Neural progenitor cell (in vitro differentiated cells): ENCODE data around the gene VSX2. TPM values are rescaled to one million over a fixed set of nuclear protein-coding genes. Genes with fewer than 3 reads are reported as not detected.

ENCODE experiments used
- DNase-seq: peaks from one replicate; pipeline ENCODE4 v3.0.0-alpha.2; 2016; ENCODE audit warnings: low spot score
- H2AFZ ChIP-seq: fragments of 200-600 bp; sonication (generic); replicated peaks from 2 replicates; pipeline ENCODE4 v1.6.1; 2016; ENCODE audit warnings: antibody characterized with exemption
- H3F3A ChIP-seq: fragments of 200-600 bp; sonication (generic); 2 replicates; pipeline ENCODE4 v1.6.1; 2016; ENCODE audit warnings: antibody characterized with exemption, low read depth
- H3K27ac ChIP-seq: fragments of 200-600 bp; sonication (generic); 2 replicates; pipeline ENCODE4 v1.5.1; 2016; ENCODE audit warnings: mild to moderate bottlenecking
- H3K27me3 ChIP-seq: fragments of 200-600 bp; sonication (generic); 2 replicates; pipeline ENCODE4 v1.6.1; 2016; ENCODE audit warnings: mild to moderate bottlenecking, moderate library complexity
- H3K36me3 ChIP-seq: fragments of 200-600 bp; sonication (generic); 2 replicates; pipeline ENCODE4 v1.5.1; 2016
- H3K4me1 ChIP-seq: fragments of 200-600 bp; sonication (generic); 2 replicates; pipeline ENCODE4 v1.6.1; 2016; ENCODE audit warnings: mixed run types
- H3K4me2 ChIP-seq: fragments of 200-600 bp; sonication (generic); 2 replicates; pipeline ENCODE4 v1.6.1; 2016
- H3K4me3 ChIP-seq: fragments of 200-600 bp; sonication (generic); 2 replicates; pipeline ENCODE4 v1.5.1; 2016
- H3K79me2 ChIP-seq: fragments of 200-600 bp; sonication (generic); 2 replicates; pipeline ENCODE4 v1.6.1; 2016; ENCODE audit warnings: low read depth
- H3K9ac ChIP-seq: fragments of 200-600 bp; sonication (generic); 2 replicates; pipeline ENCODE4 v1.6.1; 2016
- H3K9me3 ChIP-seq: fragments of 200-600 bp; sonication (generic); 2 replicates; pipeline ENCODE4 v1.5.1; 2016; ENCODE audit warnings: low read depth
- H4K20me1 ChIP-seq: fragments of 200-600 bp; sonication (generic); 2 replicates; pipeline ENCODE4 v1.6.1; 2016; ENCODE audit warnings: low read depth
- H3K27ac Mint-ChIP-seq: 3 replicates; pipeline ENCODE4 v1.8.0; 2021; ENCODE audit warnings: mixed read lengths
- H3K27me3 Mint-ChIP-seq: 2 replicates; pipeline ENCODE4 v1.8.0; 2022; ENCODE audit warnings: low read depth, mild to moderate bottlenecking, inconsistent platforms, moderate library complexity, mixed read lengths; ENCODE audit not compliant: insufficient read depth
- H3K36me3 Mint-ChIP-seq: 3 replicates; pipeline ENCODE4 v1.8.0; 2021; ENCODE audit warnings: mixed read lengths
- H3K4me1 Mint-ChIP-seq: 3 replicates; pipeline ENCODE4 v1.8.0; 2021; ENCODE audit warnings: mixed read lengths
- H3K4me3 Mint-ChIP-seq: 3 replicates; pipeline ENCODE4 v1.8.0; 2021; ENCODE audit warnings: mild to moderate bottlenecking, moderate library complexity, mixed read lengths
- H3K9me3 Mint-ChIP-seq: 3 replicates; pipeline ENCODE4 v1.8.0; 2020; ENCODE audit warnings: mixed read lengths
- CTCF ChIP-seq: fragments of 200-600 bp; sonication (generic); IDR thresholded peaks from 2 replicates; pipeline ENCODE4 v1.5.1; 2017; ENCODE audit warnings: antibody characterized with exemption, mild to moderate bottlenecking
- EZH2 ChIP-seq: fragments of 200-600 bp; sonication (generic); IDR thresholded peaks from 2 replicates; pipeline ENCODE4 v1.6.1; 2017; ENCODE audit warnings: antibody characterized with exemption, mild to moderate bottlenecking, moderate library complexity
- EZH2phosphoT487 ChIP-seq: fragments of 200-600 bp; sonication (generic); IDR thresholded peaks from 2 replicates; pipeline ENCODE4 v1.6.1; 2017; ENCODE audit warnings: antibody characterized with exemption
- total RNA-seq: library from RNA; depleted of rRNA; stranded (reverse); fragments of >200 nt; gene quantifications from 2 replicates; pipeline ENCODE4 v1.2.3, GENCODE V29; 2015; ENCODE audit warnings: low replicate concordance

Gene VSX2
- total RNA-seq, 1 donor from 2014 or later = 0.51 TPM

- Histone ChIP-seq H3K4me2 (peak overlapping the region; percentile 50), H2AFZ (no peak overlapping the region), H3K9ac (no peak overlapping the region), H3K36me3 (no peaks in the 10 kb centered on the region), H3K27me3 (peaks cover 34% of the 10 kb centered on the region), H3F3A (peaks cover 13% of the 10 kb centered on the region), H4K20me1 (no peaks in the 10 kb centered on the region), H3K4me3 (no peak overlapping the region), H3K79me2 (no peaks in the 10 kb centered on the region), H3K9me3 (no peaks in the 10 kb centered on the region), H3K4me1 (peaks cover 20% of the 10 kb centered on the region), H3K27ac (peak overlapping the region; percentile 21)
- TF ChIP-seq EZH2 (no peak), EZH2phosphoT487 (no peak), CTCF (no peak)
- peak overlapping the region; percentile 76 for H3K27ac Mint-ChIP-seq
- H3K36me3 Mint-ChIP-seq = no peaks in the 10 kb centered on the region
- peaks cover 26% of the 10 kb centered on the region for H3K4me1 Mint-ChIP-seq
- peak overlapping the region; percentile 46 for H3K4me3 Mint-ChIP-seq
- peak; percentile 63 for DNase-seq
- peaks cover 22% of the 10 kb centered on the region for H3K27me3 Mint-ChIP-seq
- no peaks in the 10 kb centered on the region for H3K9me3 Mint-ChIP-seq
Observed at GRCh38 chr14:74221741-74222140, 17.5 kb upstream of the VSX2 start.

GRCh38 chr14:74223016-74223415, 16.2 kb upstream of the VSX2 start:
- Histone ChIP-seq H3K79me2 (no peaks in the 10 kb centered on the region), H3F3A (peaks cover 13% of the 10 kb centered on the region), H3K36me3 (no peaks in the 10 kb centered on the region), H3K27me3 (peaks cover 22% of the 10 kb centered on the region), H3K4me2 (no peak overlapping the region), H3K27ac (no peak overlapping the region), H3K4me3 (no peak overlapping the region), H4K20me1 (no peaks in the 10 kb centered on the region), H3K4me1 (peaks cover 20% of the 10 kb centered on the region), H3K9ac (no peak overlapping the region), H2AFZ (no peak overlapping the region), H3K9me3 (no peaks in the 10 kb centered on the region)
- no peak overlapping the region for H3K27ac Mint-ChIP-seq
- peaks cover 26% of the 10 kb centered on the region for H3K4me1 Mint-ChIP-seq
- TF ChIP-seq EZH2 = no peak
- TF ChIP-seq CTCF = no peak
- TF ChIP-seq EZH2phosphoT487 = no peak
- H3K4me3 Mint-ChIP-seq = no peak overlapping the region
- no peak for DNase-seq
- H3K27me3 Mint-ChIP-seq = peaks cover 24% of the 10 kb centered on the region
- no peaks in the 10 kb centered on the region for H3K36me3 Mint-ChIP-seq
- no peaks in the 10 kb centered on the region for H3K9me3 Mint-ChIP-seq

- no peaks in the 10 kb centered on the region for H3K9me3 ChIP-seq
- no peaks in the 10 kb centered on the region for H3K36me3 Mint-ChIP-seq
- H3K27me3 Mint-ChIP-seq = peaks cover 34% of the 10 kb centered on the region
Observed at GRCh38 chr14:74231784-74232183, 7.5 kb upstream of the VSX2 start.

More at GRCh38 chr14:74231784-74232183, 7.5 kb upstream of the VSX2 start:
- Mint-ChIP-seq H3K9me3 (peaks cover 15% of the 10 kb centered on the region), H3K27ac (no peak overlapping the region), H3K4me1 (no peaks in the 10 kb centered on the region), H3K4me3 (no peak overlapping the region)
- H4K20me1 ChIP-seq = no peaks in the 10 kb centered on the region
- H3K4me3 ChIP-seq = no peak overlapping the region
- no peaks in the 10 kb centered on the region for H3K79me2 ChIP-seq
- no peak overlapping the region for H2AFZ ChIP-seq
- peaks cover 4% of the 10 kb centered on the region for H3K4me1 ChIP-seq
- TF ChIP-seq EZH2phosphoT487 = no peak
- no peak for TF ChIP-seq CTCF
- no peak for TF ChIP-seq EZH2
- H3K27me3 ChIP-seq = peaks cover 54% of the 10 kb centered on the region
- no peak overlapping the region for H3K9ac ChIP-seq
- no peaks in the 10 kb centered on the region for H3K36me3 ChIP-seq
- H3K27ac ChIP-seq = no peak overlapping the region
- no peak overlapping the region for H3K4me2 ChIP-seq
- DNase-seq = no peak
- no peaks in the 10 kb centered on the region for H3F3A ChIP-seq
